Sigmoid colon (tissue), 3 donors: ENCODE results near the gene HIVEP1.

Experiments
- CTCF ChIP-seq, 4 experiments: fragments of 450-650 bp in 3 of 4; fragments of 200-600 bp in 1 of 4; IDR thresholded peaks; one replicate each; pipeline ENCODE4 v1.5.1; 2016 to 2019; ENCODE audit warnings: antibody characterized with exemption in 4 of 4, mild to moderate bottlenecking in 3 of 4, moderate library complexity in 2 of 4
- POLR2A ChIP-seq, 2 donors: fragments of 450-650 bp; IDR thresholded peaks; one replicate each; pipeline ENCODE4 v1.6.1; 2016; ENCODE audit warnings: antibody characterized with exemption in 2 of 2, mild to moderate bottlenecking in 2 of 2, moderate library complexity in 2 of 2

- TF ChIP-seq POLR2A (IDR thresholded peaks at IDR 0.05) (no peak), CTCF (IDR thresholded peaks at IDR 0.05) (no peak)
Observed at GRCh38 chr6:12138381-12138780, 126.3 kb downstream of the HIVEP1 start.
